Uterus (tissue), 4 donors: ENCODE results near the gene SKI. TPM values are rescaled to one million over a fixed set of nuclear protein-coding genes. Genes with fewer than 3 reads are reported as not detected.
"Not testable (repeated sequence)": the region's sequence is repeated elsewhere in the genome, so short reads cannot be mapped to it uniquely, and the experiment has no call there.

Source experiments
- DNase-seq, 2 donors: peaks; one replicate each; pipeline ENCODE4 v3.0.0-alpha.2; 2019 to 2020
- H3K27ac ChIP-seq, 2 donors: fragments of 200-600 bp; sonication (generic); 1 replicate in 1 of 2; 2 replicates in 1 of 2; pipeline ENCODE4 v1.5.1; 2016 to 2018
- H3K27me3 ChIP-seq, 2 donors: fragments of 200-600 bp; sonication (generic); one replicate each; pipeline ENCODE4 v1.5.1; 2018 to 2019; ENCODE audit warnings: control low read depth in 1 of 2
- H3K36me3 ChIP-seq, 2 donors: fragments of 200-600 bp; sonication (generic); one replicate each; pipeline ENCODE4 v1.5.1; 2019; ENCODE audit warnings: control low read depth in 1 of 2
- H3K4me1 ChIP-seq, 2 donors: fragments of 200-600 bp; sonication (generic); one replicate each; pipeline ENCODE4 v1.5.1; 2018 to 2019; ENCODE audit warnings: control low read depth in 1 of 2
- H3K4me3 ChIP-seq, 2 donors: fragments of 200-600 bp; sonication (generic); 1 replicate in 1 of 2; 2 replicates in 1 of 2; pipeline ENCODE4 v1.5.1; 2018 to 2019; ENCODE audit warnings: mild to moderate bottlenecking in 1 of 2
- H3K9me3 ChIP-seq, 2 donors: fragments of 200-600 bp; sonication (generic); one replicate each; pipeline ENCODE4 v1.5.1; 2019; ENCODE audit warnings: control low read depth in 1 of 2
- POLR2A ChIP-seq, 2 donors: fragments of 450-650 bp; IDR thresholded peaks; one replicate each; pipeline ENCODE4 v1.6.1; 2016; ENCODE audit warnings: antibody characterized with exemption in 2 of 2, mild to moderate bottlenecking in 1 of 2, moderate library complexity in 1 of 2
- intact Hi-C: fragments of 100-400 bp; cut with DNase I; formaldehyde crosslinking; loops from one replicate; pipeline ENCODE4 v1.15.1; 2023; ENCODE audit warnings: low total_unique reads
- total RNA-seq, 4 donors: library from RNA; depleted of rRNA in 3 of 4; stranded (reverse); fragments of >200 nt in 3 of 4; gene quantifications; one replicate each; pipeline versions ENCODE4 v1.1.0 to v1.2.4, GENCODE V29; 2014 to 2023
- TF ChIP-seq, protein P1 (sequence below), 4 experiments: fragments of 200-600 bp in 2 of 4; fragments of 450-650 bp in 2 of 4; sonication (generic) in 2 of 4; IDR thresholded peaks; one replicate each; pipeline ENCODE4 v1.5.1; 2016 to 2019; ENCODE audit warnings: antibody characterized with exemption in 4 of 4, mild to moderate bottlenecking in 2 of 4, moderate library complexity in 1 of 4
- donor health status: DM: yes; HTN: yes; CAD: no.

Gene SKI
- total RNA-seq, 4 donors from 2014 or later = 22.8 to 148 (median 34.9) TPM

DNA sequence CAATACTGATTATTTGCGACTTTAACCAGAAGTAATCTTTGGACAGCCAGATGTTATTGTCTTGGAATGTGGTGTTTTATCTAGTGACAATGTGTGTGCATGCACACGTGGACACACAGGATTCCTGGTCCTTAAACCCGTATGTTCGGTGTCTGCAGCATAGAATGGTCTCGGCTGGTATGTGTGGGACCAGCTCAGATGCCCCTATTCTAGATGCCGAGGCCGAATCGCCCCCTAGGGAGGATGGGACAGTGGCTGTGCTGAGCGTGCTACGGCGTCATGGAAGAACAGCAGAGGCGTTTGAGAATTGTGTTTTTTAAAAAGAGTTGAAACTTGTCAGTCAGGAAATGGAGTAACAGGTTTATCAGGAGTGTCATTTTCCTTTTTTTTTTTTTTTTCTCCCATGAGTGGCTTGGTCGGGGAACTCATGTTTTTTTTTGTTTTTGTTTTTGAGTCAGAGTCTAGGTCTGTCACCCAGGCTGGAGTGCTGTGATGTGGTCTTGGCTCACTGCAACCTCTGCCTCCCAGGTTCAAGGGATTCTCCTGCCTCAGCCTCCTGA is 30.1 kb downstream of the SKI start:
- Histone ChIP-seq H3K4me3 (no peak overlapping the region), H3K27me3 (no peaks in the 10 kb centered on the region), H3K36me3 (no peaks in the 10 kb centered on the region), H3K9me3 (no peaks in the 10 kb centered on the region), H3K27ac (no peak overlapping the region), H3K4me1 (peaks cover 0 to 8% of the 10 kb centered on the region in 2 donors)
- TF ChIP-seq, protein P1, sequence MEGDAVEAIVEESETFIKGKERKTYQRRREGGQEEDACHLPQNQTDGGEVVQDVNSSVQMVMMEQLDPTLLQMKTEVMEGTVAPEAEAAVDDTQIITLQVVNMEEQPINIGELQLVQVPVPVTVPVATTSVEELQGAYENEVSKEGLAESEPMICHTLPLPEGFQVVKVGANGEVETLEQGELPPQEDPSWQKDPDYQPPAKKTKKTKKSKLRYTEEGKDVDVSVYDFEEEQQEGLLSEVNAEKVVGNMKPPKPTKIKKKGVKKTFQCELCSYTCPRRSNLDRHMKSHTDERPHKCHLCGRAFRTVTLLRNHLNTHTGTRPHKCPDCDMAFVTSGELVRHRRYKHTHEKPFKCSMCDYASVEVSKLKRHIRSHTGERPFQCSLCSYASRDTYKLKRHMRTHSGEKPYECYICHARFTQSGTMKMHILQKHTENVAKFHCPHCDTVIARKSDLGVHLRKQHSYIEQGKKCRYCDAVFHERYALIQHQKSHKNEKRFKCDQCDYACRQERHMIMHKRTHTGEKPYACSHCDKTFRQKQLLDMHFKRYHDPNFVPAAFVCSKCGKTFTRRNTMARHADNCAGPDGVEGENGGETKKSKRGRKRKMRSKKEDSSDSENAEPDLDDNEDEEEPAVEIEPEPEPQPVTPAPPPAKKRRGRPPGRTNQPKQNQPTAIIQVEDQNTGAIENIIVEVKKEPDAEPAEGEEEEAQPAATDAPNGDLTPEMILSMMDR (IDR thresholded peaks at IDR 0.05) = no peak
- TF ChIP-seq POLR2A (IDR thresholded peaks at IDR 0.05) = no peak
- no peak for DNase-seq
- intact Hi-C loops = no loop called here

DNA sequence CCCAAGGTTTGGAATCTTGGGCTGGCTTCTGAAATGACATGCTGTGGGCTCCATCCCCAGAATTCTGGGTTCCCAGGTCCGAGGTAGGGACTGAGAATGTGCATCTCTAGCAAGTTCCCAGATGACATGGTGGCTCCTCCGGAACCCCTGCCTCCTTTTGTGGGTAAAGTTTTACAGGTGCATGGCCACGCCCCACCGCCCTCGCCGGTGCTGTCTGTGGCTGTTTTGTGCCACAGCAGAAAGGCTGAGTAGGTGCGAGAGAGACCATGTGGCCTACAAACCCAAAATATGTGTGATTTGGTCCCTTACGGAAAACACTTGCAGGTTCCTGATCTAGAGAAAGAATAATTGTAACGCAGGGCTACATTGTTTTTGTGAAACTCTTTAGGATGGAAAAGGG is 30.9 kb downstream of the SKI start:
- DNase-seq = no peak
- no peaks in the 10 kb centered on the region for H3K36me3 ChIP-seq
- H3K9me3 ChIP-seq = no peaks in the 10 kb centered on the region
- H3K4me3 ChIP-seq = no peak overlapping the region
- TF ChIP-seq POLR2A (IDR thresholded peaks at IDR 0.05) = no peak
- TF ChIP-seq, protein P1 (IDR thresholded peaks at IDR 0.05) = no peak
- intact Hi-C loops = no loop called here
- H3K27ac ChIP-seq = no peak overlapping the region
- H3K27me3 ChIP-seq = no peaks in the 10 kb centered on the region
- H3K4me1 ChIP-seq = peaks cover 0 to 8% of the 10 kb centered on the region in 2 donors

DNA sequence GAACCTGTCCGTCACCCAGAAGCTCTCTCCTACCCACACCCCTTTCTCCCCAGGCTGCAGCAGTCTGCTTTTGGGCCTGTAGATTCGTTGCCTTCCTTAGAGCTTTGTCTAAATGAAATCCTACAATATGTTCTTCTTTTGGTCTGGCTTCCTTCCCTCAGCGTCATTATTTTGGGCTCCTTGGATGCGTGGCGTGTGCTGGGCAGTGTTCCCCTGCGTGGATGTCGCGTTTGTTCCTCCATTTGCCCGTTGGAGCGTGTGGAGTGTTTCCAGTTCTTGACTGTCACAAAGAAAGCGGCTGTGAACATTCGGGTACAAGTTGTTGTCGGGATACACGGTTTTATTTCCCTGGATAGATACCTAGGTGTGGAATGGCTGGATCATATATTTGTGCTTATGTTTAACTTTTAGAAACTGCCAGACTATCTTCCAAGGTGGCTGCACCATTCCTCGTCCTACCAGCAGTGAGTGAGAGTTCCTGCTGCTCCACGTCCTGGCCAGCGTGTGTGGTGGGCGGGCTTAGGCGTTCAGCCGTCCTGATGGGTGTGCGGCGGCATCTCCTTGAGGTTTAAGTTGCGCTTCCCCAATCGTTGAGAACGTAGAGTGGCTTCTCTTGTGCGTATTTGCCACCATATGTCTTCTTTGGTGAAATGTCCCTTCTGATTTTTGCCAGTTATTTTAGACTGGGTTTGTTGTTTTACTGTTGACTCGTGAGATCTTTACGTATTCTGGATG is 31.7 kb downstream of the SKI start:
- Histone ChIP-seq H3K9me3 (no peaks in the 10 kb centered on the region), H3K4me3 (no peak overlapping the region), H3K27ac (no peak overlapping the region), H3K27me3 (no peaks in the 10 kb centered on the region), H3K36me3 (no peaks in the 10 kb centered on the region), H3K4me1 (peaks cover 0 to 6% of the 10 kb centered on the region in 2 donors)
- intact Hi-C loops = no loop called here
- DNase-seq = no peak
- TF ChIP-seq, protein P1 (IDR thresholded peaks at IDR 0.05) = no peak
- TF ChIP-seq POLR2A (IDR thresholded peaks at IDR 0.05) = no peak

DNA sequence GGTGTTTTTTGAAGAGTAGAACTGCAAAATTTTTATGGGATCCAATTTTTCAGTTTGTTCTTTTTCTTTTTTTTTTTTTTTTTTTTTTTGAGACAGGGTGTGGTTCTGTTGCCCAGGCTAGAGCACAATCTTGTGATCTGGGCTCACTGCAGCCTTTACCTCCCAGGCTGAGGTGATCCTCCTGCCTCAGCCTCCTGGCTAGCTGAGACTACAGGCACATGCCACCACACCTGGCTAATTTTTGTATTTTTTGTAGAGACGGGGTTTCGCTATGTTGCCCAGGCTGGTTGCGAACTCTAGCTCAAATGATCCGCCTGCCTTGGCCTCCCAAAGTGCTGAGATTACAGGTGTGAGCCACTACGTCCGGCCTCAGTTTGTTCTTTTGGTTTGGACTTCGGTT is 32.4 kb downstream of the SKI start:
- intact Hi-C loops, H3K27me3 ChIP-seq, H3K27ac ChIP-seq, H3K9me3 ChIP-seq, H3K36me3 ChIP-seq, H3K4me3 ChIP-seq, DNase-seq, H3K4me1 ChIP-seq: not testable (repeated sequence)

DNA sequence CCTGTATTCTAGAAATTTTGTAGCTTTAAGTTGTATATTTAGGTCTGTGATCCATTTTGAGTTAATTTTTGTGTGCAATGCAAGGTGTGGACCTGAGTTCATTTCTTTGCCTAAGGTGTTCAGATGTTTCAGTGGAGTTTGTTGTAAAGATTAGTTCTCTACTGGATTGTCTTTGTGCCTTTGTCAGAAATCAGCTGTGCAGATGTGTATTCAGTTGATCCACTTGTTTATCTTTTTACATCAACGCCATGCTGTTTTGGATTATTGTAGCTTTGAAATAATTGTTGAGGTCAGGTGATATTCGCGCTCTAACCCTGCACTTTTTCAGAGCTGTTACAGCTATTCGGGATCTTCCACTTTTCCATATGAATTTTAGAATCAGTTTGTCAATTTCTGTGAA is 32.8 kb downstream of the SKI start:
- no peaks in the 10 kb centered on the region for H3K9me3 ChIP-seq
- intact Hi-C loops = no loop called here
- peaks cover 0 to 2% of the 10 kb centered on the region in 2 donors for H3K4me1 ChIP-seq
- no peak overlapping the region for H3K27ac ChIP-seq
- H3K4me3 ChIP-seq = no peak overlapping the region
- no peaks in the 10 kb centered on the region for H3K27me3 ChIP-seq
- H3K36me3 ChIP-seq = no peaks in the 10 kb centered on the region
- TF ChIP-seq POLR2A (IDR thresholded peaks at IDR 0.05) = no peak
- TF ChIP-seq, protein P1 (IDR thresholded peaks at IDR 0.05) = no peak
- DNase-seq = no peak

DNA sequence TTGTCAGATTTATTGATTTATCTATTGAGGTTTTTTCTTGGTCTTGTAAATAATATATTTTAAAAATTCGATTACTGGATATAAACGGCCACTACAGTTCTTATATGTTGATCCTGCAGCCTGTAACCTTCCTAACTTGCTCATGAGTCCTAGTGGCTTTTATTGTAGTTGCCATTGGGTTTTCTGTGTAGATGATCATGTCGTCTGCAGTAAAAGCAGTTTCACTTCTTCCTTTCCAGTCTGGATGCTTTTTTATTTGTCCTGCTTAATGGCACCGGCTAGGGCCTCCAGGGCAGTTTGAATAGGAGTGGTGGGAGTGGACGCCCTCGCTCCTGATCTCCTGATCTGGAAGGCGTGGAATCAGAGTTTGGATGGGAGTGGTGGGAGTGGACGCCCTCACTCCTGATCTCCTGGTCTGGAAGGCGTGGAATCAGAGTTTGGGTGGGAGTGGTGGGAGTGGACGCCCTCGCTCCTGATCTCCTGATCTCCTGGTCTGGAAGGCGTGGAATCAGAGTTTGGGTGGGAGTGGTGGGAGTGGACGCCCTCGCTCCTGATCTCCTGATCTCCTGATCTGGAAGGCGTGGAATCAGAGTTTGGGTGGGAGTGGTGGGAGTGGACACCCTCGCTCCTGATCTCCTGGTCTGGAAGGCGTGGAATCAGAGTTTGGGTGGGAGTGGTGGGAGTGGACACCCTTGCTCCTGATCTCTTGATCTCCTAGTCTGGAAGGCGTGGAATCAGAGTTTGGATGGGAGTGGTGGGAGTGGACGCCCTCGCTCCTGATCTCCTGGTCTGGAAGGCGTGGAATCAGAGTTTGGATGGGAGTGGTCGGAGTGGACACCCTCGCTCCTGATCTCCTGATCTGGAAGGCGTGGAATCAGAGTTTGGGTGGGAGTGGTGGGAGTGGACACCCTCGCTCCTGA is 33.6 kb downstream of the SKI start:
- intact Hi-C loops, DNase-seq, H3K27ac ChIP-seq, H3K9me3 ChIP-seq, H3K27me3 ChIP-seq, H3K4me1 ChIP-seq, H3K4me3 ChIP-seq, H3K36me3 ChIP-seq: not testable (repeated sequence)
